ENCODE data around the gene CBFB. TPM values are rescaled to one million over a fixed set of nuclear protein-coding genes. Genes with fewer than 3 reads are reported as not detected.

CBFB gene
- total RNA-seq, 2 experiments from 2014 or later, result 58.8 to 59.6 TPM

DNA sequence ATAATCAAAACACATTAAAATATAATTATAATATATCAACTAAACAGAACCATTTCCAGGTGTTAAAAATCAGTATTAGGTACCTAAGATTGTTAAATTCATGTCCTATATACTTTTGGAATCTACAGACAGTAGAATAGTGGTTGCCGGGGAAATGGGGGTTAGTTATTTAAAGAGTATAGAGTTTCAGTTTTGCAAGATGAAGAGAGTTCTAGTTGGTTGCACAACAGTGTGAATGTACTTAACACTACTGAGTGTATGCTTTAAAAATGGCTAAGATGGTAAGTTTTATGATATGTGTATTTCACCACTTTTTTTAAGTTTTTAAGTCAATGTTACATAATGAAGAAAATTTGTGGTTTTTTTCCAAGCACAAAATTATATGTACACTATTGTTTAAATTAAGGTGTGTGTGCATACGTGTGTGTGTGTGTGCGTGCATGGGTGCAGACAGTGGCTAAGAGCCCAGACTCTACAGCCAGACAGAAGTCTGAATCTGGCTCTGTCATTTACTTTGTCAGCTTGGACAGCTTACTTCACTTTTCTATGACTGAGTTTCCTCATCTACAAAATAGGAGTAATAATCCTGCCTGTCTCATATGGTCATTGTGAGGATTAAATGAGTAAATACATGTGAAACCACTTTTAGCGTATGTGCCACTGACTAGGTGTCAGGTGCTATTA lies 55.5 kb downstream of the CBFB start:
- Histone ChIP-seq H3K27ac (ENCODE audit: low read depth in 1 of 2, low read length in 2 of 2) (no peak overlapping the region), H3K27me3 (ENCODE audit: control insufficient read depth in 1 of 2, insufficient read depth in 2 of 2, low read length in 2 of 2) (no peaks in the 10 kb centered on the region), H3K9me3 (ENCODE audit: control insufficient read depth in 1 of 2, insufficient read depth in 1 of 2, low read length in 2 of 2) (no peaks in the 10 kb centered on the region), H3K4me1 (ENCODE audit: insufficient read depth, low read length) (no peaks in the 10 kb centered on the region), H3K36me3 (ENCODE audit: insufficient read depth, low read length) (peaks cover 4% of the 10 kb centered on the region), H3K4me3 (ENCODE audit: low read length) (no peak overlapping the region)
- ATAC-seq (ENCODE audit: poor library complexity), result no peak
- DNase-seq, result no peak
- Mint-ChIP-seq H3K36me3 (ENCODE audit: low read depth) (peaks cover 48% of the 10 kb centered on the region), H3K4me3 (no peak overlapping the region), H3K27ac (no peak overlapping the region), H3K27me3 (no peaks in the 10 kb centered on the region), H3K4me1 (ENCODE audit: low read depth) (no peaks in the 10 kb centered on the region), H3K9me3 (no peaks in the 10 kb centered on the region)
- POLR2A ChIA-PET, result no interaction called here
- TF ChIP-seq, protein P1, sequence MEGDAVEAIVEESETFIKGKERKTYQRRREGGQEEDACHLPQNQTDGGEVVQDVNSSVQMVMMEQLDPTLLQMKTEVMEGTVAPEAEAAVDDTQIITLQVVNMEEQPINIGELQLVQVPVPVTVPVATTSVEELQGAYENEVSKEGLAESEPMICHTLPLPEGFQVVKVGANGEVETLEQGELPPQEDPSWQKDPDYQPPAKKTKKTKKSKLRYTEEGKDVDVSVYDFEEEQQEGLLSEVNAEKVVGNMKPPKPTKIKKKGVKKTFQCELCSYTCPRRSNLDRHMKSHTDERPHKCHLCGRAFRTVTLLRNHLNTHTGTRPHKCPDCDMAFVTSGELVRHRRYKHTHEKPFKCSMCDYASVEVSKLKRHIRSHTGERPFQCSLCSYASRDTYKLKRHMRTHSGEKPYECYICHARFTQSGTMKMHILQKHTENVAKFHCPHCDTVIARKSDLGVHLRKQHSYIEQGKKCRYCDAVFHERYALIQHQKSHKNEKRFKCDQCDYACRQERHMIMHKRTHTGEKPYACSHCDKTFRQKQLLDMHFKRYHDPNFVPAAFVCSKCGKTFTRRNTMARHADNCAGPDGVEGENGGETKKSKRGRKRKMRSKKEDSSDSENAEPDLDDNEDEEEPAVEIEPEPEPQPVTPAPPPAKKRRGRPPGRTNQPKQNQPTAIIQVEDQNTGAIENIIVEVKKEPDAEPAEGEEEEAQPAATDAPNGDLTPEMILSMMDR (IDR thresholded peaks at IDR 0.05), result no peak
- CTCF ChIA-PET, result no interaction called here
- intact Hi-C loops (cut with DNase I, micrococcal nuclease), result no loop called here

DNA sequence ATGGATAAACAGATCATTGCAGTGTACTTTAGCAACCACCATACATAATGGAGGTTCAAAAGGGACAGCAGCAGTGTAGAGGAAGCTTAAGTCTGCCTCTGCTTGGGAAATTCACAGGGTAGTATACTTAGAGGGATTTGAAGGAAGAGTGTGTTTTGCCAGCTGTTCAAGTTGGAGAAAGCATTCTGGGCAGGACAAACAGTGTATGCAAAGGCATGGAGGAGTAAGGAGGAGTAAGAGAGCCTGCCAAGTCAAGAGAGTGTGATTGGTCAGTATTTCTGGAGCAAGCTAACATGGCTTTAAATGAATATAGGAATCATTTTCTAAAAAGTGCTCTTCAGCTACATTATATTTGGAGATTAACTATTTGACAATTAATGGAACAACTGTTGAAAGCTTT lies 57.9 kb downstream of the CBFB start:
- no peaks in the 10 kb centered on the region for H3K9me3 Mint-ChIP-seq
- H3K4me1 Mint-ChIP-seq (ENCODE audit: low read depth), result peaks cover 6% of the 10 kb centered on the region
- ATAC-seq (ENCODE audit: poor library complexity) (no peak), DNase-seq (no peak)
- TF ChIP-seq, protein P1 (IDR thresholded peaks at IDR 0.05), result no peak
- H3K4me3 Mint-ChIP-seq, result no peak overlapping the region
- Histone ChIP-seq H3K4me1 (ENCODE audit: insufficient read depth, low read length) (no peaks in the 10 kb centered on the region), H3K9me3 (ENCODE audit: control insufficient read depth in 1 of 2, insufficient read depth in 1 of 2, low read length in 2 of 2) (no peaks in the 10 kb centered on the region), H3K27ac (ENCODE audit: low read depth in 1 of 2, low read length in 2 of 2) (no peak overlapping the region), H3K4me3 (ENCODE audit: low read length) (no peak overlapping the region), H3K27me3 (ENCODE audit: control insufficient read depth in 1 of 2, insufficient read depth in 2 of 2, low read length in 2 of 2) (no peaks in the 10 kb centered on the region), H3K36me3 (ENCODE audit: insufficient read depth, low read length) (peaks cover 4% of the 10 kb centered on the region)
- CTCF ChIA-PET, result no interaction called here
- no peak overlapping the region for H3K27ac Mint-ChIP-seq
- POLR2A ChIA-PET, result no interaction called here
- H3K27me3 Mint-ChIP-seq, result no peaks in the 10 kb centered on the region
- peaks cover 40% of the 10 kb centered on the region for H3K36me3 Mint-ChIP-seq (ENCODE audit: low read depth)
- intact Hi-C loops (cut with DNase I, micrococcal nuclease), result no loop called here

DNA sequence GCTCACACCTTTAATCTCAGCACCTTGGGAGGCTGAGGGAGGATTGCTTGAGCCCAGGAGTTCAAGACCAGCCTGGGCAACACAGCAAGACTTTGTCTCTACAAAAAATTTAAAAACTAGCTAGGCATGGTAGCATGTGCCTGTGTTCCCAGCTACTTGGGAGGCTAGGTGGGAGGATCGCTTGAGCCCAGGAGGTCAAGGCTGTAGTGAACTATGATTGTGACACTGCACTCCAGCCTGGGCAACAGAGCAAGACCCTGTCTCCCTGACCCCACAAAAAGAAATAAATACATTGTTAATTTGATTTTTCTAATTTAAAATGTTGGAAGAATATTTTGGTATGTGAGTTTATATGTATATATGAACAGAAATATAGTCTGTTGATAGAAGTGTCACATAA lies 58.3 kb downstream of the CBFB start:
- ATAC-seq (ENCODE audit: poor library complexity) (no peak), DNase-seq (no peak)
- ChIA-PET CTCF (no interaction called here), POLR2A (no interaction called here)
- Histone ChIP-seq H3K27ac (ENCODE audit: low read depth in 1 of 2, low read length in 2 of 2) (no peak overlapping the region), H3K27me3 (ENCODE audit: control insufficient read depth in 1 of 2, insufficient read depth in 2 of 2, low read length in 2 of 2) (no peaks in the 10 kb centered on the region), H3K4me1 (ENCODE audit: insufficient read depth, low read length) (no peaks in the 10 kb centered on the region), H3K4me3 (ENCODE audit: low read length) (no peak overlapping the region), H3K36me3 (ENCODE audit: insufficient read depth, low read length) (peaks cover 7% of the 10 kb centered on the region), H3K9me3 (ENCODE audit: control insufficient read depth in 1 of 2, insufficient read depth in 1 of 2, low read length in 2 of 2) (no peaks in the 10 kb centered on the region)
- H3K27me3 Mint-ChIP-seq, result no peaks in the 10 kb centered on the region
- H3K27ac Mint-ChIP-seq, result no peak overlapping the region
- peaks cover 6% of the 10 kb centered on the region for H3K4me1 Mint-ChIP-seq (ENCODE audit: low read depth)
- intact Hi-C loops (cut with DNase I, micrococcal nuclease), result no loop called here
- H3K4me3 Mint-ChIP-seq, result no peak overlapping the region
- TF ChIP-seq, protein P1 (IDR thresholded peaks at IDR 0.05), result no peak
- H3K36me3 Mint-ChIP-seq (ENCODE audit: low read depth), result peaks cover 40% of the 10 kb centered on the region
- no peaks in the 10 kb centered on the region for H3K9me3 Mint-ChIP-seq

Data from CD4-positive, alpha-beta T cell (primary cell).